IPS DF 6.9 (cell line): Measurements from ENCODE around the gene EFHD2.
"Not testable (repeated sequence)": the region's sequence is repeated elsewhere in the genome, so short reads cannot be mapped to it uniquely, and the experiment has no call there.

Experiments
- DNase-seq: peaks from one replicate; pipeline ENCODE4 v3.0.0-alpha.2; 2013; ENCODE audit warnings: low read depth, low spot score
- H3K27ac ChIP-seq: one replicate; pipeline ENCODE4 v1.5.1; 2013; ENCODE audit warnings: low read length, control low read depth
- H3K27me3 ChIP-seq: 2 replicates; pipeline ENCODE4 v1.6.1; 2013; ENCODE audit warnings: mild to moderate bottlenecking, low read length; ENCODE audit not compliant: control insufficient read depth, insufficient read depth
- H3K36me3 ChIP-seq: 2 replicates; pipeline ENCODE4 v1.6.1; 2013; ENCODE audit warnings: low read length; ENCODE audit not compliant: control insufficient read depth, insufficient read depth
- H3K4me1 ChIP-seq: 2 replicates; pipeline ENCODE4 v1.6.1; 2013; ENCODE audit warnings: low read length; ENCODE audit not compliant: control insufficient read depth, insufficient read depth
- H3K4me3 ChIP-seq: 2 replicates; pipeline ENCODE4 v1.5.1; 2013; ENCODE audit warnings: mild to moderate bottlenecking, low read length
- H3K9me3 ChIP-seq: 2 replicates; pipeline ENCODE4 v1.6.1; 2013; ENCODE audit warnings: low read length, inconsistent platforms; ENCODE audit not compliant: control insufficient read depth, insufficient read depth
- WGBS: extraction: QIAGEN DNeasy Blood & Tissue Kit; methylation state at CpG from one replicate; pipeline ENCODE4 v1.1.7; 2013; ENCODE audit warnings: mixed read lengths, missing lambda C conversion rate; ENCODE audit not compliant: insufficient read length, insufficient coverage; 5-methylcytosine and 5-hydroxymethylcytosine counted together

EFHD2 gene

DNA sequence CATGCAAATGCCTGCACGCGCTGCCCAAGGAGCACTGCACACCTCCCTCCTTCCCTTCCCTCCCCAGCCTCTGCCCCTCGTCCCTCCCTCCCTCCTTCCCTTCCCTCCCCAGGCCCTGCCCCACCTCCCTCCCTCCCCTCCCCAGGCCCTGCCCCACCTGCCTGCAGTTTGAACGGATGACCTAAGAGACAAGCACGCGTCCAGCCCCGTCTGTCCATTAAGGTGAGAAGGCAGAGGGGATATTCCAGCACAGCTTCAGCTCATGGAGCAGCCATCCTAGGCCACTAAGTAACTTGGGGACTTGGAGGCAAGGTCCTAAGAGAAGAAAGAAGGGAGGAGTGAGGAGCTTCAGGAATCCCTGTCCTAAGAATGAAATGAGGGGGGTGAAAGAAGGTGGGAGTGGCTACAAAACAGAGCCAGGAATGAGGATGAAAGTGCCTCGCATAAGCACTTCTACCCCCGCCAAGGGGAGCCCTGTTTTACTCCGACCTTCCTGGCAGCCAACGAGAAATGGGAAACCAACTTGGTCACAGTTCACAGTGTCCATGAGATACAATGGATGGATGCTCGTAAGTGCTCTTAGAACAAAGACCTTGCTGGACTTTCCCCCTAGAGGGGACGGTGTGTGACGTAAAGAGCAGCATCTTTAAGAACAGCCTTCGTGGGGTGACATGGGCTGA, 21.3 kb upstream of the EFHD2 start:
- peaks cover 11% of the 10 kb centered on the region; the same call in 1 of the 2 replicates for H3K27me3 ChIP-seq
- no peaks in the 10 kb centered on the region for H3K9me3 ChIP-seq
- peaks cover 10% of the 10 kb centered on the region for H3K4me1 ChIP-seq
- DNase-seq, result no peak
- no peak overlapping the region for H3K27ac ChIP-seq
- no peaks in the 10 kb centered on the region for H3K36me3 ChIP-seq
- H3K4me3 ChIP-seq, result no peak overlapping the region
- WGBS, result no CpG with 5 or more reads among the region's 15 CpGs

GRCh38 chr1:15389828-15390227, 19.9 kb upstream of the EFHD2 start:
- WGBS, result no CpG with 5 or more reads among the region's 8 CpGs
- H3K27ac ChIP-seq, H3K9me3 ChIP-seq, H3K4me3 ChIP-seq, H3K4me1 ChIP-seq, H3K36me3 ChIP-seq, DNase-seq: not testable (repeated sequence)
- H3K27me3 ChIP-seq, result peaks cover 11% of the 10 kb centered on the region; the same call in 1 of the 2 replicates

- Histone ChIP-seq H3K27me3 (peaks cover 6% of the 10 kb centered on the region; the same call in 1 of the 2 replicates), H3K4me1 (peaks cover 5% of the 10 kb centered on the region; the same call in 1 of the 2 replicates), H3K9me3 (no peaks in the 10 kb centered on the region), H3K4me3 (no peak overlapping the region), H3K27ac (no peak overlapping the region), H3K36me3 (no peaks in the 10 kb centered on the region)
- WGBS, result no CpG with 5 or more reads among the region's 8 CpGs
- DNase-seq, result no peak
These were observed 19.0 kb upstream of the EFHD2 start for GRCh38 chr1:15390667-15391066.

DNA sequence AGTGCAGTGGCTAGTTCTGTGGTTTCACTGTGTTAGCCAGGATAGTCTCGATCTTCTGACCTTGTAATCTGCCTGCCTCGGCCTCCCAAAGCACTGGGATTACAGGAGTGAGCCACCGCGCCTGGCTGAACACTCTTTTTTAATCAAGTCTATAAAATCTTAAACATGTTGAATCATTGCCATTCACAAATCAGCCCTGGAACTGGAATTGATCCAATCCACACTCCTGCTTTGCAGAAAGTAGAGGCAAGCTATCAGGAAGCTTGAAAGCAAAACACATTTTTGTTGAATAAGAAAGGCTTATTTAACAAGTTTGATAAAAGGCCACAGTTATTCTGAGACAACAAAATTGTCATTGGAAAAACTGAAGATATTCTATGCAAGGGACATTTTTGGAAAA, 18.3 kb upstream of the EFHD2 start:
- Histone ChIP-seq H3K27me3 (peaks cover 2% of the 10 kb centered on the region; the same call in 1 of the 2 replicates), H3K9me3 (no peaks in the 10 kb centered on the region), H3K27ac (no peak overlapping the region), H3K4me3 (no peak overlapping the region), H3K36me3 (no peaks in the 10 kb centered on the region), H3K4me1 (peaks cover 4% of the 10 kb centered on the region; the same call in 1 of the 2 replicates)
- no CpG with 5 or more reads among the region's 4 CpGs for WGBS
- DNase-seq, result no peak

DNA sequence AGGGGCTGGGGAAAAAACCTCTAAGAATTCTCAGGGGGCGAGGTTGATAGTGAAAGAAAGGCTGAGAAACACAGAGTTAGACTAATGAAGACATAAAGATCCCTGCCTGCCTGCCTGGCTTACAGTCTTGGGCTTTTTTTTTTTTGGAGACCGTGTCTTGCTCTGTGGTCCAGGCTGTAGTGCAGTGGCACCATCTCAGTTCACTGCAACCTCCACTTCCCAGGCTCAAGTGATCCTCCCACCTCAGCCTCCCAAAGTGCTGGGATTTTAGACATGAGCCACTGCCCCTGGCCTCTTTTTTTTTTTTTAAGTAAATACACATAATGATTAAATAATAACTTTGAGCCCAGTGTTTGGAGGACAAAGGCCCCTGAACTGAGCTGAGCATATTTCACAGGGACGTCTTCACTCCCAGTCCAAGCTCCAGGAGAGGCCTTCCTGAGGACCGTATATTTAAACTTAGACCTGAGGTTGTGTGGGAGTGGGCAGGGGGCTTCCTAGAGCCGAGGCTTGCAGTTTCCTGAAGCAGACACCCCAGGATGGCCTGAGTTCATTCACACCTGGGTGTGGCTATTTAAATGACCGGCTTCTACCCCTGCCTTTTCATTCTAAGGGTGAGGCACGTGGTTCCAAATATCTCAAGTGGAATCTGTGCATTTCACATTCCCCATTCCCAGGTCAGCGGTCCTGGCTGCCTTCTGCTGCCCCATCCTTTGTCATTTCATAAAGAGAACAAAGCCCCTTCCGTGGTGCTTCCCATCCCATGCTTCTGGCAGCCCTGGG, 16.0 kb upstream of the EFHD2 start:
- WGBS, result no CpG with 5 or more reads among the region's 9 CpGs
- Histone ChIP-seq H3K4me3 (no peak overlapping the region), H3K9me3 (no peaks in the 10 kb centered on the region), H3K27me3 (peaks cover under 1% of the 10 kb centered on the region; the same call in 1 of the 2 replicates), H3K4me1 (peaks cover 2% of the 10 kb centered on the region; the same call in 1 of the 2 replicates), H3K27ac (no peak overlapping the region), H3K36me3 (no peaks in the 10 kb centered on the region)
- DNase-seq, result no peak

GRCh38 chr1:15394258-15394690, 15.4 kb upstream of the EFHD2 start:
- no peaks in the 10 kb centered on the region for H3K27me3 ChIP-seq
- no peak overlapping the region for H3K27ac ChIP-seq
- WGBS, result no CpG with 5 or more reads among the region's 3 CpGs

DNA sequence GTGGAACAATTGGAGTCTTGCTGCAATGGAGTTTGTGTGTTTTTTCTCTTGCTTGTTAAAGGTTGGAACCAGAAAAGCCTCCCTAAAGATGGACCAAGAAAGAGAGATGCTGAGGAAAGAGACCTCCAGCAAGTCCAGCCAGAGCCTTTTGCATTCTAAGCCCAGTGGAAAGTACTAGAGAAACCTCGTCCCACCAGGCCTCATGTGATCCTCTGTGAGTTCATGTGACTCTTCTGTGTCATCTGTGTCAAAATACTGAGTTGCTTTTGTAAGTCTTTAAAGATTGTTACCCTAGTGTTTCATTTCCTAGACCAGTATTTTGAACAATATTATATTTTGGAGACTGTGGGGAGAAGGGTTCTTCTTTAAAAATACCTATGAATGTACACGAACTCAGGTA, 12.5 kb upstream of the EFHD2 start:
- Histone ChIP-seq H3K9me3 (no peaks in the 10 kb centered on the region), H3K4me1 (no peaks in the 10 kb centered on the region), H3K27ac (no peak overlapping the region), H3K4me3 (no peak overlapping the region), H3K27me3 (no peaks in the 10 kb centered on the region), H3K36me3 (no peaks in the 10 kb centered on the region)
- DNase-seq, result no peak
- no CpG with 5 or more reads among the region's 2 CpGs for WGBS

More at GRCh38 chr1:15394258-15394690, 15.4 kb upstream of the EFHD2 start:
- H3K4me1 ChIP-seq, result no peaks in the 10 kb centered on the region
- DNase-seq, result no peak
- H3K4me3 ChIP-seq, result no peak overlapping the region
- no peaks in the 10 kb centered on the region for H3K36me3 ChIP-seq
- no peaks in the 10 kb centered on the region for H3K9me3 ChIP-seq

- Histone ChIP-seq H3K9me3 (no peaks in the 10 kb centered on the region), H3K36me3 (no peaks in the 10 kb centered on the region), H3K4me3 (no peak overlapping the region), H3K27me3 (no peaks in the 10 kb centered on the region), H3K4me1 (no peaks in the 10 kb centered on the region), H3K27ac (no peak overlapping the region)
- no peak for DNase-seq
- no CpG with 5 or more reads among the region's 2 CpGs for WGBS
These were observed 10.0 kb upstream of the EFHD2 start for GRCh38 chr1:15399710-15400109.

GRCh38 chr1:15400627-15401026, 9.1 kb upstream of the EFHD2 start:
- DNase-seq, result no peak
- Histone ChIP-seq H3K9me3 (no peaks in the 10 kb centered on the region), H3K4me3 (no peak overlapping the region), H3K27me3 (no peaks in the 10 kb centered on the region), H3K4me1 (no peaks in the 10 kb centered on the region), H3K36me3 (no peaks in the 10 kb centered on the region), H3K27ac (no peak overlapping the region)
- no CpG with 5 or more reads among the region's 3 CpGs for WGBS

- Histone ChIP-seq H3K36me3 (no peaks in the 10 kb centered on the region), H3K4me1 (no peaks in the 10 kb centered on the region), H3K9me3 (no peaks in the 10 kb centered on the region), H3K4me3 (no peak overlapping the region), H3K27me3 (no peaks in the 10 kb centered on the region), H3K27ac (no peak overlapping the region)
- no peak for DNase-seq
- no CpG with 5 or more reads among the region's 7 CpGs for WGBS
These were observed 8.2 kb upstream of the EFHD2 start for GRCh38 chr1:15401391-15402055.
